DND-41 (cell line): ENCODE measurements around the gene BARHL1.

Experiments
- ATAC-seq: fragments of 200-7000 bp; cut with Tn5 transposase; 3 replicates; pipeline ENCODE4 v1.9.1; 2021; ENCODE audit warnings: low read depth; ENCODE audit not compliant: insufficient read depth
- DNase-seq: peaks from one replicate; pipeline ENCODE4 v3.0.0-alpha.2; 2020
- H2AFZ ChIP-seq: 2 replicates; pipeline ENCODE4 v1.6.0; 2012; ENCODE audit warnings: low read depth, low read length
- H3K27ac ChIP-seq: 2 replicates; pipeline ENCODE4 v1.5.1; 2012; ENCODE audit warnings: low read length, inconsistent platforms
- H3K27me3 ChIP-seq: fragments of 200-600 bp; sonication (generic); 2 replicates; pipeline ENCODE4 v1.6.0; 2012; ENCODE audit warnings: low read length, mild to moderate bottlenecking, inconsistent platforms; ENCODE audit not compliant: insufficient read depth, poor library complexity
- H3K36me3 ChIP-seq: 2 replicates; pipeline ENCODE4 v1.5.1; 2012; ENCODE audit warnings: low read length, inconsistent platforms; ENCODE audit not compliant: insufficient read depth
- H3K4me1 ChIP-seq: 2 replicates; pipeline ENCODE4 v1.5.1; 2012; ENCODE audit warnings: mild to moderate bottlenecking, low read length; ENCODE audit not compliant: insufficient read depth
- H3K4me2 ChIP-seq: 2 replicates; pipeline ENCODE4 v1.6.0; 2012; ENCODE audit warnings: mild to moderate bottlenecking, moderate library complexity, low read length, inconsistent platforms; ENCODE audit not compliant: insufficient read depth
- H3K4me3 ChIP-seq, 2 experiments: fragments of 200-600 bp in 1 of 2; shearing (Covaris generic) in 1 of 2; 2 replicates each; pipeline ENCODE4 v1.5.1; 2012 to 2016; ENCODE audit warnings: inconsistent platforms in 2 of 2, low read length in 2 of 2, mild to moderate bottlenecking in 2 of 2, low read depth in 1 of 2, moderate library complexity in 1 of 2
- H3K79me2 ChIP-seq: 2 replicates; pipeline ENCODE4 v1.6.0; 2012; ENCODE audit warnings: low read length, inconsistent platforms; ENCODE audit not compliant: insufficient read depth
- H3K9ac ChIP-seq: 2 replicates; pipeline ENCODE4 v1.6.0; 2012; ENCODE audit warnings: low read depth, mild to moderate bottlenecking, inconsistent platforms, low read length, moderate library complexity
- H3K9me3 ChIP-seq: 2 replicates; pipeline ENCODE4 v1.5.1; 2012; ENCODE audit warnings: low read length, moderate library complexity, mild to moderate bottlenecking, inconsistent platforms; ENCODE audit not compliant: insufficient read depth, severe bottlenecking
- H4K20me1 ChIP-seq: 2 replicates; pipeline ENCODE4 v1.6.0; 2012; ENCODE audit warnings: low read length; ENCODE audit not compliant: insufficient read depth
- EZH2 ChIP-seq: IDR thresholded peaks from 3 replicates; pipeline ENCODE4 v1.6.1; 2012; ENCODE audit warnings: borderline replicate concordance, low read depth, mild to moderate bottlenecking, moderate library complexity, low read length, inconsistent platforms; ENCODE audit not compliant: severe bottlenecking
- TF ChIP-seq, protein P1 (sequence below): IDR thresholded peaks from 2 replicates; pipeline ENCODE4 v1.5.1; 2012; ENCODE audit warnings: borderline replicate concordance, low read length, moderate library complexity, mild to moderate bottlenecking; ENCODE audit not compliant: poor library complexity, severe bottlenecking; ENCODE audit errors: extremely low read depth

Gene BARHL1

DNA sequence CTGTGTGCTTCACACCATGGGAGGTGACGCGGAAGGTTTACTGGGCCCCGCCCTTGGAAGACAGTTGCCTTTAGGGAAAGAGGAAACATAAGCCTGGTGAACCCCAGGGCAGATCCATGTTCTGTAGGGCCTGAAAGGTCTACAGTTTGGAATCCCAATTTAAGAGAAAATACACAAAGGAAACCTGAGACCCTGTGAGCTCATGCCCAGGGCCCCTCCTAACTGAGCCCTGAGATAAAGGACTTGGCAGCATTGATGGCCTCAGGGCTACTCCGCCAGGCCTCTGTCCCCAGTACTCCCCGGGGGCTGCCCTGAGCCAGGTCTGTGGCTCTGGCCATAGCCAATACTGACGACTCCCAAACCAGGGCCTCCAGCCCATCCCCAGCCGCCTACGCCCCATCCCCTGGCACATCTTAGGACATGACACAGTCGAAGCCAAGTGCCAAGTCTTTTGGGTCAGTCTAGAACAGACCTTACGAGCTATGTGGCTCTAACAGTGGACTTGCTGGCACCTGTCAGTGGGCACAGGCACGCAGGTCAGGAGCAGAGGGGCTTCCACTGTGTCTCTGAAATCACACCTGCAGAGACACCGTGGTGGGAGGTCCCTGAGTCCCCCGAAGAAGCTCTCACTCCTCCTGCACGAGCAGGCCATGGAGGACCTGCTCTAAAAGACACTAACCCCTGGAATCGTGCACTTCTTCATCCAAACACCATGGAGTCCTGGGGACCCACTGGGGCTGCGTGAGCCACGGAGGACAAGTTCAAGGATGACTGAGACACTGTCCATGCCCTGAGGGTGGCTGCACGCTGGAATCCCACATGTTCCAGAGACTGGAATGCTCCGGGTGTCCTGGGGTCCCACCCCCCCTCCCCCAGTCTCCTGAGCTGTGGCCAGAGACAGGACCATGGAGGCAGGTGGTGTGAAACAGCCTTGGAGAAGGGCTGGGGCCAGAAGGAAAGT is 40.3 kb upstream of the BARHL1 start:
- H3K27ac ChIP-seq: no peak overlapping the region
- H3K27me3 ChIP-seq: no peaks in the 10 kb centered on the region
- H3K36me3 ChIP-seq: no peaks in the 10 kb centered on the region
- H2AFZ ChIP-seq: no peak overlapping the region
- no peak overlapping the region for H3K4me3 ChIP-seq
- no peaks in the 10 kb centered on the region for H3K79me2 ChIP-seq
- no peaks in the 10 kb centered on the region for H3K4me1 ChIP-seq
- DNase-seq (no peak), ATAC-seq (no peak)
- no peaks in the 10 kb centered on the region for H3K9me3 ChIP-seq
- H4K20me1 ChIP-seq: peaks cover under 1% of the 10 kb centered on the region
- TF ChIP-seq, protein P1, sequence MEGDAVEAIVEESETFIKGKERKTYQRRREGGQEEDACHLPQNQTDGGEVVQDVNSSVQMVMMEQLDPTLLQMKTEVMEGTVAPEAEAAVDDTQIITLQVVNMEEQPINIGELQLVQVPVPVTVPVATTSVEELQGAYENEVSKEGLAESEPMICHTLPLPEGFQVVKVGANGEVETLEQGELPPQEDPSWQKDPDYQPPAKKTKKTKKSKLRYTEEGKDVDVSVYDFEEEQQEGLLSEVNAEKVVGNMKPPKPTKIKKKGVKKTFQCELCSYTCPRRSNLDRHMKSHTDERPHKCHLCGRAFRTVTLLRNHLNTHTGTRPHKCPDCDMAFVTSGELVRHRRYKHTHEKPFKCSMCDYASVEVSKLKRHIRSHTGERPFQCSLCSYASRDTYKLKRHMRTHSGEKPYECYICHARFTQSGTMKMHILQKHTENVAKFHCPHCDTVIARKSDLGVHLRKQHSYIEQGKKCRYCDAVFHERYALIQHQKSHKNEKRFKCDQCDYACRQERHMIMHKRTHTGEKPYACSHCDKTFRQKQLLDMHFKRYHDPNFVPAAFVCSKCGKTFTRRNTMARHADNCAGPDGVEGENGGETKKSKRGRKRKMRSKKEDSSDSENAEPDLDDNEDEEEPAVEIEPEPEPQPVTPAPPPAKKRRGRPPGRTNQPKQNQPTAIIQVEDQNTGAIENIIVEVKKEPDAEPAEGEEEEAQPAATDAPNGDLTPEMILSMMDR: no peak
- no peak for TF ChIP-seq EZH2
- no peak overlapping the region for H3K9ac ChIP-seq
- no peak overlapping the region for H3K4me2 ChIP-seq

DNA sequence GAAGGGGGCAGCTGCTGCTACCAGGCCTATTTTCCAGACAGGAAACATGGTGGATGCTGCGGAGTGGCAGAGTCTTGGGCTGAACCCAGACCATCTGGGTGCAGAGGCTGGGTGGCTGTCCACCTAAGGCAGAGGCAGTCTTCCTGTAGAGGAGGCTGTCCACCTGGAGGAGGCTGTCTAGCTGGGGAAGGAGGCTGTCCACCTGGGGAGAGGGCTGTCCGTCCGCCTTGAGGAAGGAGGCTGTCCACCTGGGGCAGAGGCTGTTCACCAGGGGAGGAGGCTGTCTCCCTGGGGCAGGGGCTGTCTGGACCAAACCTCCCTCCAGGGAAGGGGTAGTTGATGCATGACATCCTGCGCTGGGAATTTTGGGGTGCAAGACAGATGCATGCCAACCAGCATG is 39.2 kb upstream of the BARHL1 start:
- no peak for ATAC-seq
- Histone ChIP-seq H3K27me3 (no peaks in the 10 kb centered on the region), H3K27ac (no peak overlapping the region)

DNA sequence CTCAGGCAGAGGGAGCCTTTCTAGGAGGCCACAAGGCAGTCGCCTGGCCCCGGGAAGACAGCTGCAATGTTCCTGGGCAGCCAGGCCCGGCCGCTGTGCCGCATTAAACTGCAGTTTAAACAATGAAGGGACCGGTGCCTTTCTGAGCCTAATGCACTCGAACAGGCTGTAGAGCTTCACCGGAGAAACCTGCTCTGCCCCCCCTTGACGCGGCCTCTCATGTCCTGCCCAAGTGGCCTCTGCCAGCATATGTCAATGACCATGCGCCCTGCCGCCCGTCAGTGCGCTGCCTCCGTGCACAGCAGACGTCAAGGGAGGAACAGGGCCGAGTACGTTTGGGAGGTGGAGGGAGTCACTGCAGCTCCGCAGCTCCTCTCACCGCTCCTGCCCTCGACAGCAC is 38.4 kb upstream of the BARHL1 start:
- no peaks in the 10 kb centered on the region for H3K27me3 ChIP-seq
- H3K36me3 ChIP-seq: no peaks in the 10 kb centered on the region
- no peaks in the 10 kb centered on the region for H3K79me2 ChIP-seq
- no peak overlapping the region for H3K9ac ChIP-seq
- TF ChIP-seq, protein P1: no peak
- TF ChIP-seq EZH2: no peak
- H4K20me1 ChIP-seq: peaks cover 5% of the 10 kb centered on the region
- ATAC-seq (no peak), DNase-seq (no peak)
- no peak overlapping the region for H3K27ac ChIP-seq
- no peaks in the 10 kb centered on the region for H3K4me1 ChIP-seq
- no peak overlapping the region for H2AFZ ChIP-seq
- no peak overlapping the region for H3K4me2 ChIP-seq
- no peak overlapping the region for H3K4me3 ChIP-seq
- no peaks in the 10 kb centered on the region for H3K9me3 ChIP-seq

More for the DNA sequence above, 39.2 kb upstream of the BARHL1 start:
- Histone ChIP-seq H3K9me3 (no peaks in the 10 kb centered on the region), H4K20me1 (peaks cover 5% of the 10 kb centered on the region), H3K4me3 (no peak overlapping the region), H3K4me1 (no peaks in the 10 kb centered on the region), H3K9ac (no peak overlapping the region), H2AFZ (no peak overlapping the region), H3K4me2 (no peak overlapping the region), H3K36me3 (no peaks in the 10 kb centered on the region), H3K79me2 (no peaks in the 10 kb centered on the region)
- TF ChIP-seq, protein P1: no peak
- no peak for TF ChIP-seq EZH2
- no peak for DNase-seq
